Hepatocyte (in vitro differentiated cells): Measurements from ENCODE around the gene BARHL1. TPM values are rescaled to one million over a fixed set of nuclear protein-coding genes. Genes with fewer than 3 reads are reported as not detected.

Source experiments
- DNase-seq: peaks from one replicate; pipeline ENCODE4 v3.0.0-alpha.2; 2016; ENCODE audit warnings: low spot score
- H2AFZ ChIP-seq: fragments of 200-600 bp; sonication (generic); 2 replicates; pipeline ENCODE4 v1.6.0; 2016; ENCODE audit warnings: antibody characterized with exemption, mild to moderate bottlenecking
- H3K27ac ChIP-seq: fragments of 200-600 bp; sonication (generic); 2 replicates; pipeline ENCODE4 v1.5.1; 2016; ENCODE audit warnings: mild to moderate bottlenecking
- H3K27me3 ChIP-seq: fragments of 200-600 bp; sonication (generic); 2 replicates; pipeline ENCODE4 v1.6.1; 2016
- H3K36me3 ChIP-seq: fragments of 200-600 bp; sonication (generic); replicated peaks from 2 replicates; pipeline ENCODE4 v1.5.1; 2016; ENCODE audit warnings: low read depth; ENCODE audit not compliant: insufficient read depth
- H3K4me1 ChIP-seq: fragments of 200-600 bp; sonication (generic); 2 replicates; pipeline ENCODE4 v1.5.1; 2016; ENCODE audit warnings: mild to moderate bottlenecking, moderate library complexity; ENCODE audit not compliant: insufficient read depth
- H3K4me2 ChIP-seq: fragments of 200-600 bp; sonication (generic); 2 replicates; pipeline ENCODE4 v1.6.0; 2016
- H3K4me3 ChIP-seq: fragments of 200-600 bp; sonication (generic); 2 replicates; pipeline ENCODE4 v1.5.1; 2016; ENCODE audit warnings: mild to moderate bottlenecking
- H3K79me2 ChIP-seq: fragments of 200-600 bp; sonication (generic); 2 replicates; pipeline ENCODE4 v1.6.0; 2017; ENCODE audit warnings: mild to moderate bottlenecking
- H3K9me2 ChIP-seq: fragments of 200-600 bp; sonication (generic); replicated peaks from 2 replicates; pipeline ENCODE4 v1.6.0; 2017; ENCODE audit warnings: mild to moderate bottlenecking; ENCODE audit not compliant: insufficient read depth
- H3K9me3 ChIP-seq: fragments of 200-600 bp; sonication (generic); 2 replicates; pipeline ENCODE4 v1.5.1; 2016; ENCODE audit warnings: low read depth, mild to moderate bottlenecking
- H4K20me1 ChIP-seq: fragments of 200-600 bp; sonication (generic); 2 replicates; pipeline ENCODE4 v1.6.0; 2016; ENCODE audit warnings: mild to moderate bottlenecking; ENCODE audit not compliant: insufficient read depth, poor library complexity, severe bottlenecking
- EZH2 ChIP-seq: fragments of 200-600 bp; sonication (generic); IDR thresholded peaks from 2 replicates; pipeline ENCODE4 v1.6.1; 2016; ENCODE audit warnings: antibody characterized with exemption, mild to moderate bottlenecking, borderline replicate concordance
- EZH2phosphoT487 ChIP-seq: fragments of 200-600 bp; sonication (generic); IDR thresholded peaks from one replicate; pipeline ENCODE4 v1.6.1; 2018; ENCODE audit warnings: antibody characterized with exemption, mild to moderate bottlenecking, low read depth, moderate library complexity; ENCODE audit not compliant: unreplicated experiment, severe bottlenecking
- whole genome bisulfite sequencing: methylation state at CpG from one replicate; pipeline ENCODE4 v1.1.6; 2016; ENCODE audit warnings: low lambda C conversion rate; ENCODE audit errors: missing lambda C conversion rate; 5-methylcytosine and 5-hydroxymethylcytosine counted together
- polyA plus RNA-seq: library from polyadenylated mRNA; unstranded; fragments of >200 nt; fragmentation: Nextera tagmentation; extraction: Ambion mirVana; gene quantifications from 2 replicates; pipeline ENCODE4 v1.2.1, GENCODE V29; 2016
- total RNA-seq: library from RNA; depleted of rRNA; stranded (reverse); fragments of >200 nt; gene quantifications from 2 replicates; pipeline ENCODE4 v1.2.3, GENCODE V29; 2014
- TF ChIP-seq, protein P1 (sequence below): fragments of 200-600 bp; sonication (generic); IDR thresholded peaks from 2 replicates; pipeline ENCODE4 v1.5.1; 2016; ENCODE audit warnings: antibody characterized with exemption, mild to moderate bottlenecking; ENCODE audit not compliant: poor library complexity

Gene BARHL1
- total and polyA plus RNA-seq, 2 experiments from 2014 or later, result not detected

DNA sequence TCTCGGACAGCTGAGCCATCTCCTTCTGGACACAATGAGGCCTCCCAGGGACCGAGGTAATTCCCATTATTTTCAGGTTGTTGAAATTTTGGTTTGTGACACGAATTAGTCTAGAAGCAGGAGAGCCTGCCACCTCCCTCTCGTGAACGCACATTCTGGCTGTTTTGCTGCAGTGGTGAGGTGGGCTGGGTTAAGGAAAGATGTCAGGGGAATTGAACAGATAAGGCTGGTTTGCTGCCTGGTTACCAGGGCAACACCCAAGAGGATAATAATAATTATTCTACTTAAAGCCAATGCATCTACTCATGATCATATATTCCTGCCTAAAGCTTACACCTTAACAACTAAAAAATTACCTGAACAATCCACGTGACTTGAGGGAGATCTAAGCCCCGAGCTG, 49.3 kb downstream of the BARHL1 start:
- 83% methylated on average over 7 of the region's 7 CpGs for WGBS
- Histone ChIP-seq H3K9me2 (no peaks in the 10 kb centered on the region), H3K9me3 (no peaks in the 10 kb centered on the region), H3K79me2 (no peaks in the 10 kb centered on the region), H3K36me3 (no peaks in the 10 kb centered on the region), H3K27me3 (no peaks in the 10 kb centered on the region), H4K20me1 (no peaks in the 10 kb centered on the region), H3K4me1 (no peaks in the 10 kb centered on the region), H3K4me3 (no peak overlapping the region), H2AFZ (no peak overlapping the region), H3K4me2 (no peak overlapping the region), H3K27ac (no peak overlapping the region)
- TF ChIP-seq, protein P1, sequence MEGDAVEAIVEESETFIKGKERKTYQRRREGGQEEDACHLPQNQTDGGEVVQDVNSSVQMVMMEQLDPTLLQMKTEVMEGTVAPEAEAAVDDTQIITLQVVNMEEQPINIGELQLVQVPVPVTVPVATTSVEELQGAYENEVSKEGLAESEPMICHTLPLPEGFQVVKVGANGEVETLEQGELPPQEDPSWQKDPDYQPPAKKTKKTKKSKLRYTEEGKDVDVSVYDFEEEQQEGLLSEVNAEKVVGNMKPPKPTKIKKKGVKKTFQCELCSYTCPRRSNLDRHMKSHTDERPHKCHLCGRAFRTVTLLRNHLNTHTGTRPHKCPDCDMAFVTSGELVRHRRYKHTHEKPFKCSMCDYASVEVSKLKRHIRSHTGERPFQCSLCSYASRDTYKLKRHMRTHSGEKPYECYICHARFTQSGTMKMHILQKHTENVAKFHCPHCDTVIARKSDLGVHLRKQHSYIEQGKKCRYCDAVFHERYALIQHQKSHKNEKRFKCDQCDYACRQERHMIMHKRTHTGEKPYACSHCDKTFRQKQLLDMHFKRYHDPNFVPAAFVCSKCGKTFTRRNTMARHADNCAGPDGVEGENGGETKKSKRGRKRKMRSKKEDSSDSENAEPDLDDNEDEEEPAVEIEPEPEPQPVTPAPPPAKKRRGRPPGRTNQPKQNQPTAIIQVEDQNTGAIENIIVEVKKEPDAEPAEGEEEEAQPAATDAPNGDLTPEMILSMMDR, result no peak
- TF ChIP-seq EZH2phosphoT487 (no peak), EZH2 (no peak)
- no peak for DNase-seq

DNA sequence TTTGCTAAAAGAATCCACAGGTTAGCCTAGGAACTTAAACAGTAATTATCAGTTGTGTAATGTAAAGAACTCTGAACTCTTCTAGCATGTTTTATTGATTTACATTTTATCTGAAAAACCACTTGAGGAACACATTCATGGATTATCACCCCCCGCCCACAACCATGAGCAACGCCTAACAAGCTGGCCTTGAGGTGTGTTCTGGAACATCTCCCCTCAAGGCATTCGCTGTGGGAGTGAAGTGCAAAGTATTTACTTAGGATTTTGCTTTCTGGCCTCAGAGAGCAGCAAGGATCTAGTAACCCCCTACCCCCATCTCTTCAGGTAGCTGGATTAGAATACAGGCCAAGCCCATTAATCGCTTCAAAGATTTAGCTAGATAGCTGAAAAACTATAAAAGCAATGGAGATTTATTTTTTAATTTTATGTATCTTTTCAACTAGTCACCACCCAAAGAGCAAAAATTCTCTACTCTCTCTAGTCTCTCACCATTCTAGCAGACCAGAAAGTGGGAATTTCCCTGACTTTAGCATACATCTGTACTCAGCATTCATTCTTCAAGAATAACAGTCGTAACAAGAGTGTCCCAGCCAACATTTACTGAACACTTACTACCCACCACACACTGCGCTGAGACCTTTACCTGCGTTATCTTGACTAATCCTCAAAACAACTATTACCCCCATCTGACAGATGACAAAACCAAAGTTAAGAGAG, 50.2 kb downstream of the BARHL1 start:
- Histone ChIP-seq H3K9me3 (no peaks in the 10 kb centered on the region), H4K20me1 (no peaks in the 10 kb centered on the region), H2AFZ (no peak overlapping the region), H3K4me1 (no peaks in the 10 kb centered on the region), H3K4me2 (no peak overlapping the region), H3K27me3 (no peaks in the 10 kb centered on the region), H3K4me3 (no peak overlapping the region), H3K27ac (no peak overlapping the region), H3K36me3 (no peaks in the 10 kb centered on the region), H3K9me2 (no peaks in the 10 kb centered on the region), H3K79me2 (no peaks in the 10 kb centered on the region)
- TF ChIP-seq, protein P1, result no peak
- TF ChIP-seq EZH2phosphoT487, result no peak
- no peak for TF ChIP-seq EZH2
- no peak for DNase-seq
- WGBS, result 73% methylated on average over 7 of the region's 7 CpGs

DNA sequence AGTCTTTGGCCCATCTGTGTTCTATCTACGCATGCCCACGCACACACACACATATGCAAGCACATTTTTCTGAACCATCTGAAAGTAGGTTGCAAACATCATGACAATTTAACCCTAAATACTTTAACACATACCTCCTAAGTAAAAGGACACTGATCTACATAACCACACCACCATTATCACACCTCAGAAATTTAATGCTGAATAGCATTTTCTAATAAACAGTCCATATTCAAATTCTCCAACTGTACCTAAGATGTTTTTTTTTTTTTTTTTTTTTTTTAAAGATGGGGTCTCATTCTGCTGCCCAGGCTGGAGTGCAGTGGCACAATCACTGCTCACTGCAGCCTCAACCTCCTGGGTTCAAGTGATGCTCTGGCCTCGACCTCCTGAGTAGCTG, 51.9 kb downstream of the BARHL1 start:
- Histone ChIP-seq H3K79me2 (no peaks in the 10 kb centered on the region), H3K27ac (no peak overlapping the region), H3K4me1 (no peaks in the 10 kb centered on the region), H3K4me3 (no peak overlapping the region), H3K9me3 (no peaks in the 10 kb centered on the region), H2AFZ (no peak overlapping the region), H3K36me3 (no peaks in the 10 kb centered on the region), H4K20me1 (no peaks in the 10 kb centered on the region), H3K9me2 (no peaks in the 10 kb centered on the region), H3K27me3 (no peaks in the 10 kb centered on the region), H3K4me2 (no peak overlapping the region)
- 96% methylated on average over 3 of the region's 3 CpGs for WGBS
- DNase-seq, result no peak
- TF ChIP-seq, protein P1, result no peak
- TF ChIP-seq EZH2 (no peak), EZH2phosphoT487 (no peak)
